HUDEP-2 (cell line): ENCODE measurements around the gene TMEM131L.
"Not testable (repeated sequence)": the region's sequence is repeated elsewhere in the genome, so short reads cannot be mapped to it uniquely, and the experiment has no call there.

Experiments used
- DNase-seq, 76 experiments: peaks; one replicate each; lab custom pipeline; 2025; ENCODE audit not compliant: unreplicated experiment in 76 of 76; lab: John Stamatoyannopoulos, UW

TMEM131L gene

DNA sequence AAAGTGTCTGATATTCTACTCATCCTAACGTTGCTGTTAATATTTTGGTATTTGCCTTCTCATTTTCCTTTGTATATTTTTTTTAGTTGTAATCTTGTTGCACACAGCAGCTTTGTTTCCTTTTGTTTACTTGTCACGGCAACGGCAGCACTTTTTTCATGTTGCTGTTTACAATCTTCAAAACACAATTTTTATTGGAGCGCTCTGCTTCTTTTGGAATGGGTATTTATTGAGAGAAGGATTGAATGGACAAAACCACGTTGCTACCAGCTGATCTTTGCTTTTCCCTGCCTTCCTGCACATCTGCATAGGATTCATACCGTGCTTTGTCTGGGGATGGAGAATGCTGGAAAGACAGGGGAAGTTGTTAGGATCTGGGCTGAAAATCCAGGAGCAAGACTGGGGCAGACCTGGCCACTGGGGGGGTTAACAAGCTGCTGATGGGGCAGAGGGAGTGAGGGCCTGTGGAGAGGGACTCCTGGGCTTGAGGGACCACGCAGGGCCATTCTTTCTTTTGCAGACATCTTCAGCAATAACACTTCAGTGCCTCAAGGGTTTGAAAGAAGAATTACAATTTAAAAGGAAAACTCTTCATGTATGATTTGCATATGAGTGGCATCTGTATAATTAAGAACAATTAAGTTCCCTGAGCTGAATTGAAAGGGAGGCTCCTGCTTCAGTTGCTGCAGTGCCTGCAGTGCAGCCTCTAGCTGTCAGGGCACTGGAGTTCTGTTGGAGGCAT lies 69.8 kb downstream of the TMEM131L start:
- peak in 1 of 76 experiments; percentile 1 for DNase-seq

- DNase-seq, result no peak
Measured at GRCh38 chr4:153537493-153537960, 71.4 kb downstream of the TMEM131L start.

DNA sequence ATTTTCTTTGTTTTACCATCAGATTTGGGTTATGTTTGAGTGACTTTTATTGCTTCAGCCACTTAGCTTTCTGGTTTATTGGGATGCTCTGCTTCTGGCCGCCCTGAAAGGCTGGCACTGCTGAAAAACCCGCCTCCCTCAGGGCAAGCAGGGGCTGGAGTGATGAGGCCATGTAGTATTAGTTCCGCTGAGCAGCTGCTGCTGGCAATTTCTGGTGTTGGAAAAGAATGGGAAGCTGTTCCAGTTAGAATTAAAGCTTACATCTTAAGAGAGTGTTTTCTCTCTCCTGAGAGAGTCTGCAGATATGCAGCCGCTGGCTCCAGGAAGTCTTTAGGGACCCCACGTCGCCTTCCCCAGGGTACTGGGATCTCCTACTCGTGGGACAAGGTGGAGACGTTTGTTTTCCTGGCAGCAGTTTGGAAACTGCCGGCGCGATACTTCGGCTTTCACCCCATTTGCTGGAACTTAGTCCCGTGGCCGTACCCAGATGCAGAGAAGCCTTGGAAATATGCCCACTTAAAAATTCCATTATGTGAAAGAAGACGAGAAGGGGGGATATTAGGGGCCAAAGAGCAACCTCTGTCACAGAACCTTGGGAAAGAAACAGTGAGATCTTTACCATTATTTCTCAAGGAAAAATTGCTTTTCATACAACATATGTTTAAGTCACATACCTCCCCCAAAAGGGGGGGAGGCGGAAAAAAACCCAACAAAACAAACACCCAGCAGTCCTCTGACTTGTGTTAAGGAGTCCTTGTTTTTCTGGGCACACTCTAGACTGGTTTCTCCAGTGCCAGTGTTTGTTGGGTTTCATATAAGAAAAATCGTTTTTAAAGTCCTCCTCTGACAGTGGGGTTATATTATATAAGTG lies 72.6 kb downstream of the TMEM131L start:
- DNase-seq, result no peak

- DNase-seq, result no peak
Measured at GRCh38 chr4:153539422-153539821, 73.3 kb downstream of the TMEM131L start.

DNA sequence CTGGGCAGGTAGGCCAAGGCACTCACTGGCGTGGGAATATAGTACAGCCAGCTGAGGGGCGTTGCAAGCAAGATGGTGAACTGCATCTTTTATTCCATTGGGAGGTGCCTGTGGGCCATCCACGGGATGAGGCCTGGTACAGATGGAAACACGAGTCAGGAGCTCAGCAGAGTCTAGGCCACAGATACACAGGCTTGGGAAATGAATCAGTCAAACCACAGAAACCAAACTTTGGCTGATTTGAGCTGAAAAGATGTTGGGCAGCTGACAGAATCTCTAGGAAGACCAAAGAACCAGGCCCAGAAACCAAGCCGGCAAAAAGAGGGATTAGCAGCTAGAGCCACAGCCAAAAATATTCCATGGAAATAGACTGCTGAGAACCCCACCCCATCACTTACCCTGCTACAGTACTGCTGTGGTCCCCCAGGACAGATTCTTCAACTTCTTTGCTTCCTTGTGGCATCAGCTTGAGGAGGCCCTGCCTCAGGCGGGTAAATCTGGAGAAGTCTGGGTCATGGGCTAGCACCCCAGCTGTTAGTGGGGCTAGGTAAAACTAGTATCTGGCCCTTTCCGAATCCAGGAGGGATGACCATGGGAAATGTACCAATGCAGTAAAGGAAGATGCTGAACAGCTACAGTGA lies 75.4 kb downstream of the TMEM131L start:
- DNase-seq, result no peak

GRCh38 chr4:153542131-153542530 lies 76.0 kb downstream of the TMEM131L start:
- DNase-seq, result no peak

GRCh38 chr4:153542834-153543233 lies 76.7 kb downstream of the TMEM131L start:
- DNase-seq, result no peak

- DNase-seq, result no peak
Measured at GRCh38 chr4:153543351-153543750, 77.2 kb downstream of the TMEM131L start.

DNA sequence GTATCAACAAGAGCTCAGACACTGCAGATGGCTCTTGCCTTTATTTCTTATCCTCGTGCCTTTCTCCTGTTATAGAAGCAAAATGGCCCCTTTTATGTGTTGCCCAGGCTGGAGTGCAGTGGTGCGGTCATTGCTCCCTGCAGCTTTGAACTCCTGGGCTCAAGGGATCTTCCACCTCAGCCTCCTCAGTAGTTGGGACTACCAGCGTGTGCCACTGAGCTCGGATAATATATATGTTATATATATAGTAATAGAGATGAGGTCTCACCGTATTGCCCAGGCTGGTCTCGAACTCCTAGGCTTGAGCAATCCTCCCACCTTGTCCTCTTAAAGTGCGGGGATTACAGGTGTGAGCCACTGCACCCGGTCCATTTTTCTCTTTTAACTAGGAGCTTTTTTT lies 79.7 kb downstream of the TMEM131L start:
- no peak for DNase-seq

DNA sequence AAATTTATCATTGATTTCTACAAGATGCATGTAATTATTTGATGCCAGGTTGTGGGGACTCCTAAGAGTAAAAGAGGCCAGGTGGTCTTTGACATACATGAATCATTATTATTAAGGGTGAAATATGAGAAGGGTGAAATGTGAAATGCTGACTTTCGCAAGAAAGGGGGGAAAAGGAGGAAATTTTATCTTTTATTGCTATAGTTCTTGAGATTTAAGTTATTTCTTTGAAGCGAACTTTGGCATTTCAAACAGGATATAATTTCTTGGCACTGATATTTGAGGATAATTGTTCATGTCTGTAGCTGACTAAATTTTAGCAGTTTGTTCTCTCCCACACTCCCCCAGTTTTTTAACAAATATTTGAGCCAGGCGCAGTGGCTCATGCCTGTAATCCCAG lies 80.1 kb downstream of the TMEM131L start:
- DNase-seq, result no peak

DNA sequence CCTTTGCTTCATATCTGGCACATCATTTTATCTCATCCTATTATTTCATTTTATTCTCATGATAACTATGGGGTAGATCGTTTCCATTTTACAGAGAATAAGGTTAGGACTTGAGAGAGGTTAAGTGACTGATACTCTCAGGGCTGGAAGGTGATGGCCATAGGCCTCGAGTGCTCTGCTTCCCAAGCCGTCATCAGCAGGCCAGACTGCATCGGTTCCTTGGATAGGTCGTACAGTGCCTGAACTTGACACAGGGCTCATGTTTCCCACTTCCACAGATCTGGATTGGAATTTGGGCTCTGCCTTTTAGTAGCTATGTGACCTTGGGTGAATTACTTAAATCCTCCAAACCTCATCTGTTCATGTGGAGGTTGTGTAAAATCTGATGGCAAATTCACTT lies 81.4 kb downstream of the TMEM131L start:
- no peak for DNase-seq

DNA sequence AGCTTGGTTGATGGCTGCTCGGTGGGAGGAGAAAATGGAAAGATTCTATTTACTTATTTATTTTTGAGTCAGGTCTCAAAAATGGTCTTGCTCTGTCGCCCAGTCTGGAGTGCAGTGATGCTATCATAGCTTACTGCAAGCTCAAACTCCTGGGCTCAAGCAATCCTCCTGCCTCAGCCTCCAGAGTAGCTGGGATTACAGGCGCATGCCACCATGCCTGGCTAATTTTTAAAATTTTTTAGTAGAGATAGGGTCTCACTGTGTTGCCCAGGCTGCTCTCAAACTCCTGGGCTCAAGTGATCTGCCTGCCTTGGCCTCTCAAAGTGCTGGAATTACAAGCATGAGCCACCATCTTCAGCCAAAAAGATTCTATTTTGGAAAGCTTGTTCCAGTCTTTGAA lies 82.7 kb downstream of the TMEM131L start:
- DNase-seq, result not testable (repeated sequence)

- no peak for DNase-seq
Measured at GRCh38 chr4:153549405-153549804, 83.2 kb downstream of the TMEM131L start.

- no peak for DNase-seq
Measured at GRCh38 chr4:153553155-153553818, 87.1 kb downstream of the TMEM131L start.

DNA sequence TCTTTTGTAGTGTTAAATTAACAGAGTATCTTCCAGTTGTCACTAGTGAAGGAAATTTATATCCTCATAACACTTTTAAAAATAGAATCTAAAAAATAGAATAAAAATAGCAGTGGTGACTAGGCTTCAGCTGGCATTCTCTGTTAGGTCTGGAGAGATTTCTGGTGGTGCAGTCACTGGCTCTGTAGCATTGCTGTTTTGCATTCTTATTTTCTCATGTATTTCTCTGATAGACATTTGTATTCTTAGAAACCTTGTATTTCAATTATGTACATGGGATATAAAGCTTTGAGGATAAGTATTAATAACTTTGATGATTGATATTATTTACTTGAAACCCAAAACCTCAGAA lies 87.6 kb downstream of the TMEM131L start:
- DNase-seq, result no peak

DNA sequence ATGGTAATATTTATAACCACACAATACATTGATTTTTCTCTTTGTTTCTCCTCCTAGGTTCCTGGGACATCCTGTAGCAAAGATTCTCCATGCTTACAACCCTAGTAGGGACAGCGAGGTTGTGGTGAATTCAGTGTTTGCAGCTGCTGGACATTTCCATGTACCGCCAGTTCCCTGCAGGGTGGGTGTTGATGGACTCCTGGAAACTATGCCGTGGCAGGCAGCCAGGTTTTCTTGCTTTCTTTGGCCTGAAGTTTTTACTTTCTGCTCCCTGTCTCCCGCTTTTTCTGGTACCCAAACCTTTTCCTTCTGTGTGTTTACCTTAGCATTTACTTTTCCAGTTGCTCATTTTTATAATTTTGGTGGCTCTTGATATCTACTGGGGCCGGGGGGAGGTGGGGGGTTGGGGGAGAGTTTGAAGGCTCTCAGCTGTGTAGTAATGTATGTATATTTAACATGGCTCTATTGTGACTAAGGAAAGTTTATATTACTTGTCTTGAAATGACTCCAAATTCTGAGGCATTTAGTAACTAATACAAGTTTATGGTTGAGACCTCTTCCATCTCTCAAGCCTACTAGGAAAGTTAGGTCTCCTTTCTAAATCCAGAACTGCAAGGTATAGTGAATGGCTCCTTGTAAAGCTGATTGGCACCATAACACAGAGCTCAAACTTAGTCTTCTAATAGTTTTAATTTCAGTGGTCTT lies 89.7 kb downstream of the TMEM131L start:
- peak in 2 of 76 experiments; percentile 1 to 2 for DNase-seq

GRCh38 chr4:153556435-153556815 lies 90.3 kb downstream of the TMEM131L start:
- DNase-seq, result no peak

DNA sequence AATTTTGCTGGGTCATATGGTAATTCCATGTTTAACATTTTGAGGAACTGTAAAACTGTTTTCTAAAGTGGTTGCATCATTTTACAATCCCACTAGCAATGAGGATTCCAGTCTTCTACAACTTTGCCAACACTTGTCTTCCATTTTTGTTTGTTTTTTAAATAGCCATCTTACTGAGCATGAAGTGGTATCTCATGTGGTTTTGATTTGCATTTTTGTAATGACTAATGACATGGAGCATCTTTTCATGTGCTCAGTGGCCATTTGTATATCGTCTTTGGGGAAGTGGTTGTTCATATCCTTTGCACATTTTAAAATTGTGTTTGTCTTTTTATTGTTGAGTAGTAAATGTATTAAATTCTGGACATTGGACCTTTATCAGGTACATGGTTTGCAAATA lies 94.7 kb downstream of the TMEM131L start:
- no peak for DNase-seq

GRCh38 chr4:153564630-153565525 lies 98.7 kb downstream of the TMEM131L start:
- peak in 9 of 76 experiments; percentile 3 to 41 (median 16) for DNase-seq
